H9 (cell line): Measurements from ENCODE around the gene SAXO1. TPM values are rescaled to one million over a fixed set of nuclear protein-coding genes. Genes with fewer than 3 reads are reported as not detected.

Source experiments
- DNase-seq: peaks from one replicate; pipeline ENCODE4 v3.0.0-alpha.2; 2017
- H2AFZ ChIP-seq: one replicate; pipeline ENCODE4 v1.6.1; 2013; ENCODE audit warnings: mild to moderate bottlenecking, low read length, control low read depth, moderate library complexity
- H2AK5ac ChIP-seq: 2 replicates; pipeline ENCODE4 v1.6.1; 2013; ENCODE audit warnings: low read length, control low read depth, mixed read lengths; ENCODE audit not compliant: insufficient read length
- H2BK120ac ChIP-seq: one replicate; pipeline ENCODE4 v1.6.1; 2013; ENCODE audit warnings: low read depth, mild to moderate bottlenecking, low read length, control low read depth, inconsistent platforms; ENCODE audit not compliant: poor library complexity, severe bottlenecking
- H2BK12ac ChIP-seq: 2 replicates; pipeline ENCODE4 v1.6.1; 2013; ENCODE audit warnings: low read length, control low read depth, mixed read lengths, low read depth; ENCODE audit not compliant: insufficient read length
- H2BK15ac ChIP-seq: 2 replicates; pipeline ENCODE4 v1.6.1; 2013; ENCODE audit warnings: low read depth, low read length, control low read depth
- H2BK20ac ChIP-seq: one replicate; pipeline ENCODE4 v1.6.1; 2013; ENCODE audit warnings: low read depth, mild to moderate bottlenecking, low read length, control low read depth, inconsistent platforms; ENCODE audit not compliant: poor library complexity, severe bottlenecking
- H2BK5ac ChIP-seq: 2 replicates; pipeline ENCODE4 v1.6.1; 2013; ENCODE audit warnings: low read length, control low read depth, mixed read lengths; ENCODE audit not compliant: insufficient read length
- H3K14ac ChIP-seq: 2 replicates; pipeline ENCODE4 v1.6.1; 2013; ENCODE audit warnings: low read length, control low read depth; ENCODE audit not compliant: insufficient read depth
- H3K18ac ChIP-seq: 2 replicates; pipeline ENCODE4 v1.6.1; 2013; ENCODE audit warnings: low read depth, mild to moderate bottlenecking, mixed read lengths, low read length, control low read depth; ENCODE audit not compliant: insufficient read length
- H3K23ac ChIP-seq: 2 replicates; pipeline ENCODE4 v1.6.1; 2013; ENCODE audit warnings: low read length, control low read depth, mixed read lengths, low read depth; ENCODE audit not compliant: insufficient read length
- H3K23me2 ChIP-seq: 2 replicates; pipeline ENCODE4 v1.6.1; 2013; ENCODE audit warnings: low read depth, mild to moderate bottlenecking, mixed read lengths, low read length, control low read depth; ENCODE audit not compliant: insufficient read length, poor library complexity, severe bottlenecking
- H3K27ac ChIP-seq: 2 replicates; pipeline ENCODE4 v1.5.1; 2013; ENCODE audit warnings: low read length, control low read depth, mixed read lengths, low read depth; ENCODE audit not compliant: insufficient read length
- H3K27me3 ChIP-seq: 2 replicates; pipeline ENCODE4 v1.6.1; 2013; ENCODE audit warnings: low read length, control low read depth, inconsistent platforms; ENCODE audit not compliant: insufficient read depth
- H3K4ac ChIP-seq: 2 replicates; pipeline ENCODE4 v1.6.1; 2013; ENCODE audit warnings: low read depth, mild to moderate bottlenecking, control low read depth, inconsistent platforms, low read length, moderate library complexity
- H3K4me1 ChIP-seq: 2 replicates; pipeline ENCODE4 v1.6.1; 2013; ENCODE audit warnings: low read length, control low read depth, inconsistent platforms; ENCODE audit not compliant: insufficient read depth
- H3K4me2 ChIP-seq: 2 replicates; pipeline ENCODE4 v1.6.1; 2013; ENCODE audit warnings: low read length, control low read depth, mixed read lengths; ENCODE audit not compliant: insufficient read length, insufficient read depth
- H3K56ac ChIP-seq: 2 replicates; pipeline ENCODE4 v1.6.1; 2013; ENCODE audit warnings: low read depth, mild to moderate bottlenecking, mixed read lengths, low read length, control low read depth; ENCODE audit not compliant: insufficient read length
- H3K79me1 ChIP-seq: 2 replicates; pipeline ENCODE4 v1.6.1; 2013; ENCODE audit warnings: low read depth, mild to moderate bottlenecking, moderate library complexity, low read length, control low read depth, inconsistent platforms; ENCODE audit not compliant: insufficient read depth, poor library complexity, severe bottlenecking
- H3K79me2 ChIP-seq: 2 replicates; pipeline ENCODE4 v1.6.1; 2013; ENCODE audit warnings: low read length, control low read depth, inconsistent platforms; ENCODE audit not compliant: insufficient read depth
- H3K9ac ChIP-seq: 2 replicates; pipeline ENCODE4 v1.6.1; 2013; ENCODE audit warnings: low read length, control low read depth, mixed read lengths; ENCODE audit not compliant: insufficient read length; ENCODE audit errors: extremely low read depth
- H3K9me3 ChIP-seq: one replicate; pipeline ENCODE4 v1.6.1; 2013; ENCODE audit warnings: low read depth, low read length, inconsistent platforms; ENCODE audit not compliant: control insufficient read depth
- H3T11ph ChIP-seq: one replicate; pipeline ENCODE4 v1.6.1; 2013; ENCODE audit warnings: mild to moderate bottlenecking, low read length, control low read depth, inconsistent platforms
- H4K20me1 ChIP-seq: one replicate; pipeline ENCODE4 v1.6.1; 2013; ENCODE audit not compliant: control insufficient read depth, insufficient read length, insufficient read depth
- H4K5ac ChIP-seq: 2 replicates; pipeline ENCODE4 v1.6.1; 2013; ENCODE audit warnings: low read depth, mild to moderate bottlenecking, mixed read lengths, low read length, control low read depth; ENCODE audit not compliant: insufficient read length
- H4K8ac ChIP-seq: replicated peaks from 2 replicates; pipeline ENCODE4 v1.6.1; 2013; ENCODE audit warnings: low read length, control low read depth, mixed read lengths, low read depth; ENCODE audit not compliant: insufficient read length
- H4K91ac ChIP-seq: 2 replicates; pipeline ENCODE4 v1.6.1; 2013; ENCODE audit warnings: low read depth, mild to moderate bottlenecking, moderate library complexity, mixed read lengths, low read length, control low read depth; ENCODE audit not compliant: insufficient read length
- H3K27ac Mint-ChIP-seq, 3 experiments: 2 replicates in 2 of 3; 3 replicates in 1 of 3; pipeline ENCODE4 v1.8.0; 2020 to 2021; ENCODE audit warnings: mixed read lengths in 3 of 3, mild to moderate bottlenecking in 1 of 3, moderate library complexity in 1 of 3
- H3K27me3 Mint-ChIP-seq: 2 replicates; pipeline ENCODE4 v1.8.0; 2021; ENCODE audit warnings: low read depth, mild to moderate bottlenecking, moderate library complexity, mixed read lengths
- H3K36me3 Mint-ChIP-seq, 3 experiments: 2 replicates in 2 of 3; 3 replicates in 1 of 3; pipeline ENCODE4 v1.8.0; 2020 to 2021; ENCODE audit warnings: low read depth in 3 of 3, mixed read lengths in 3 of 3; ENCODE audit not compliant: insufficient read depth in 1 of 3
- H3K4me1 Mint-ChIP-seq, 2 experiments: 2 replicates each; pipeline ENCODE4 v1.8.0; 2020; ENCODE audit warnings: mixed read lengths in 2 of 2
- H3K4me3 Mint-ChIP-seq, 2 experiments: 2 replicates in 1 of 2; 3 replicates in 1 of 2; pipeline ENCODE4 v1.8.0; 2020 to 2021; ENCODE audit warnings: mild to moderate bottlenecking in 2 of 2, mixed read lengths in 2 of 2, moderate library complexity in 1 of 2
- H3K9me3 Mint-ChIP-seq, 2 experiments: 2 replicates in 1 of 2; 3 replicates in 1 of 2; pipeline ENCODE4 v1.8.0; 2020; ENCODE audit warnings: mild to moderate bottlenecking in 2 of 2, mixed read lengths in 2 of 2, moderate library complexity in 1 of 2
- CTCF ChIP-seq: fragments of 200-600 bp; sonication (generic); conservative IDR thresholded peaks from 3 replicates; pipeline ENCODE4 v1.8.0; 2021; ENCODE audit warnings: antibody characterized with exemption, mild to moderate bottlenecking
- whole genome bisulfite sequencing: extraction: QIAGEN DNeasy Blood & Tissue Kit; methylation state at CpG from one replicate; pipeline ENCODE4 v1.1.7; 2013; ENCODE audit warnings: missing lambda C conversion rate, low lambda C conversion rate, mixed read lengths; ENCODE audit not compliant: insufficient read length; ENCODE audit errors: extremely low coverage; 5-methylcytosine and 5-hydroxymethylcytosine counted together
- total RNA-seq: library from RNA; stranded (reverse); gene quantifications from 2 replicates; pipeline ENCODE4 v1.2.1, GENCODE V29; 2021

Gene SAXO1
- total RNA-seq, 1 experiment from 2014 or later: 0.09 TPM

GRCh38 chr9:18905028-18905882, 127.8 kb downstream of the SAXO1 start:
- Histone ChIP-seq H4K91ac (no peak overlapping the region), H4K8ac (no peak overlapping the region), H3K4ac (no peak overlapping the region), H3K9me3 (no peaks in the 10 kb centered on the region), H3T11ph (no peak overlapping the region), H3K27me3 (no peaks in the 10 kb centered on the region), H3K79me1 (no peaks in the 10 kb centered on the region), H3K14ac (no peak overlapping the region; the same call in 1 of the 2 replicates), H2AFZ (no peak overlapping the region), H4K5ac (no peak overlapping the region), H3K4me1 (no peaks in the 10 kb centered on the region), H3K79me2 (no peaks in the 10 kb centered on the region), H3K9ac (no peak overlapping the region), H2BK5ac (no peak overlapping the region), H2BK20ac (no peak overlapping the region), H2AK5ac (no peak overlapping the region), H3K18ac (no peak overlapping the region), H4K20me1 (no peaks in the 10 kb centered on the region), H3K23me2 (no peaks in the 10 kb centered on the region), H3K56ac (no peak overlapping the region), H3K23ac (no peak overlapping the region), H3K4me2 (no peak overlapping the region), H2BK15ac (no peak overlapping the region), H2BK12ac (no peak overlapping the region), H2BK120ac (no peak overlapping the region), H3K27ac (no peak overlapping the region)
- no peaks in the 10 kb centered on the region for H3K27me3 Mint-ChIP-seq
- H3K9me3 Mint-ChIP-seq: peaks cover 3 to 15% of the 10 kb centered on the region in 2 experiments; a peak in 4 of 5 replicates
- peaks cover 3 to 12% of the 10 kb centered on the region in 2 experiments for H3K4me1 Mint-ChIP-seq
- no peak for TF ChIP-seq CTCF
- no peak overlapping the region for H3K4me3 Mint-ChIP-seq
- H3K36me3 Mint-ChIP-seq: peaks cover 0 to 9% (median 1%) of the 10 kb centered on the region in 3 experiments; a peak in 3 of 7 replicates
- DNase-seq: no peak
- WGBS: no CpG with 5 or more reads among the region's 11 CpGs
- H3K27ac Mint-ChIP-seq: no peak overlapping the region
